GM12891 (cell line): Measurements from ENCODE around the gene PPM1F.

Experiments used
- POLR2A ChIP-seq: IDR thresholded peaks from 2 replicates; pipeline ENCODE4 v1.6.1; 2011; ENCODE audit warnings: low read depth, low read length, control low read depth
- POU2F2 ChIP-seq: IDR thresholded peaks from 2 replicates; pipeline ENCODE4 v1.6.1; 2011; ENCODE audit warnings: low read depth, mild to moderate bottlenecking, control low read depth, low read length, moderate library complexity
- TAF1 ChIP-seq: IDR thresholded peaks from 2 replicates; pipeline ENCODE4 v1.6.1; 2011; ENCODE audit warnings: low read depth, low read length, control low read depth

DNA sequence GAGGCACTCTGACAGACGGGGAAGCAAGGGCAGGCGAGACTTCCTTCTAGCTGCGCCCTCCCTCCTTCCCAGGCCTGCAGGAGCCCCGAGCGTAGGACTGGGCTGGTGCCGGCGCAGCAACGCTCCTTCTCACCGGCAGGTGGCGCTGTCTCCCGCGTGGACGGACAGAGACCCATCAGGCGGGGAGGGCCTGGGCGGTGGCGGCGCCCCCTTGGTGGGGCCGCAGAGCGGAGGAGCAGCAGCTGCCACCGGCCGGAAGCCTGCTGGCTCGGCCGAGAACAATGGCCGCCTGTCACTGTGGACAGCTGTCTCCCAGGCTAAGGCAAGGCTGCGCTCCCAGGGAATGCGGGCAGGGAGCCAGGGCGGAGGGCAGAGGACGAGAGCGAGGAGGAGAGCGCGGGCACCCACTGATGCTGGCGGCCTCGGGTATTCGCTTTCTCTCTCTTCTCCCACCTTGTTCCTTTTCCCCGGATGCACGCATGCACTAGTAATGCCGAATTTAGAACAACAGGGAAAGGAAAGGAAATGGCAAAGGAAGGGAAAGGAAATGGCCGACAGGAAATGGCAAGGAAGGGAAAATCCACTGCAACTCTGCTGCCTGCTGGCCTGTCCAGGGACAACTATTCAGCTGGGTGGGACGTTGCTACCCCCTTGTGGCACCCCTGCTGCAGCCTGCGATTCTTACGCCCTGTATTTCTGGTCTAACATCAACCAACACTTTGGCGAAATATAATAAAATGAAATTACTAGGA, 14.4 kb downstream of the PPM1F start:
- TF ChIP-seq POLR2A, result 0 out of 2 replicates have a peak, but pooled peaks have one; percentile 41
- peak; percentile 40; the same call in 1 of the 2 replicates for TF ChIP-seq TAF1
- no peak for TF ChIP-seq POU2F2
